GM12891 (cell line): Measurements from ENCODE around the gene ETV7.

Source experiments
- DNase-seq: peaks from one replicate; pipeline ENCODE4 v3.0.0; 2011; ENCODE audit warnings: low spot score; ENCODE audit not compliant: insufficient read length
- FAIRE-seq: peaks from 2 replicates; lab custom pipeline; 2011; peaks lifted over from hg19 to GRCh38; lab: Jason Lieb, UNC
- PAX5 ChIP-seq: IDR thresholded peaks from 2 replicates; pipeline ENCODE4 v1.6.1; 2011; ENCODE audit warnings: low read length, moderate library complexity, mild to moderate bottlenecking; ENCODE audit not compliant: insufficient read depth, severe bottlenecking
- POLR2A ChIP-seq: IDR thresholded peaks from 2 replicates; pipeline ENCODE4 v1.6.1; 2011; ENCODE audit warnings: low read depth, low read length, control low read depth
- POLR2AphosphoS5 ChIP-seq: IDR thresholded peaks from 2 replicates; pipeline ENCODE4 v1.6.1; 2011; ENCODE audit warnings: low read depth, low read length, control low read depth
- POU2F2 ChIP-seq: IDR thresholded peaks from 2 replicates; pipeline ENCODE4 v1.6.1; 2011; ENCODE audit warnings: low read depth, mild to moderate bottlenecking, control low read depth, low read length, moderate library complexity
- SPI1 ChIP-seq: IDR thresholded peaks from 2 replicates; pipeline ENCODE4 v1.6.1; 2011; ENCODE audit warnings: low read depth, low read length, control low read depth
- TAF1 ChIP-seq: IDR thresholded peaks from 2 replicates; pipeline ENCODE4 v1.6.1; 2011; ENCODE audit warnings: low read depth, low read length, control low read depth

ETV7 gene

GRCh38 chr6:36386495-36387439, 702 bp downstream of the ETV7 start:
- no peak for TF ChIP-seq PAX5
- no peak for TF ChIP-seq POLR2AphosphoS5
- 0 out of 2 replicates have a peak, but pooled peaks have one; percentile 26 for TF ChIP-seq SPI1
- TF ChIP-seq POLR2A: no peak
- no peak for TF ChIP-seq POU2F2
- FAIRE-seq (peak; percentile 67), DNase-seq (no peak)

GRCh38 chr6:36384095-36384494, 3.4 kb downstream of the ETV7 start:
- DNase-seq: no peak
- FAIRE-seq: no peak
- TF ChIP-seq TAF1: no peak

- no peak for FAIRE-seq
- DNase-seq: no peak
- TF ChIP-seq POLR2AphosphoS5 (no peak), POLR2A (no peak), SPI1 (no peak)
Observed at GRCh38 chr6:36383606-36384005, 3.9 kb downstream of the ETV7 start.

DNA sequence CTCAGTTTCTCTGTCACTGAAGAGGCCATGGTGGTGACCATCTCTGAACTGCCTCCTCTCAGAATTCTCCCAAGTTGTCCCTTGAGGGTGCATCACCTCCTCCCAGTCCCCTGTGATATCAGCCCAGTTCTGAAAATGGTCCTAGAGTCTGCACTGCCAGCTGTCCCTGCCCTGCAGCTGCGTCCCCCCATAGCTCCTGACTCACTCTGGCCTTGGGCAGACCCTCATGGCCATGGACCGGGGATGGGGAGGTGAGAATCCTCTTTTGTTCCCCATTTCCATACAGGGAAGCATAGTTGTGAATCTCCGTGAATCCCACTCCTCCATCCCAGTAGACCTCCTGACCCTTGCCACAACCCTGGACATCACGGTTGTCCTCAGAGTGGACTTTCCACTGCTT, 4.5 kb downstream of the ETV7 start:
- DNase-seq (no peak), FAIRE-seq (no peak)
- no peak for TF ChIP-seq SPI1
- no peak for TF ChIP-seq TAF1
- TF ChIP-seq POU2F2: no peak
- TF ChIP-seq POLR2A: no peak

GRCh38 chr6:36381502-36382389, 5.7 kb downstream of the ETV7 start:
- no peak for DNase-seq
- TF ChIP-seq SPI1 (peak; percentile 56), POLR2AphosphoS5 (no peak)
- peak; percentile 84 for FAIRE-seq

- FAIRE-seq (no peak), DNase-seq (no peak)
- TF ChIP-seq POU2F2 (no peak), POLR2A (no peak)
Observed at GRCh38 chr6:36380166-36380565, 7.3 kb downstream of the ETV7 start.

DNA sequence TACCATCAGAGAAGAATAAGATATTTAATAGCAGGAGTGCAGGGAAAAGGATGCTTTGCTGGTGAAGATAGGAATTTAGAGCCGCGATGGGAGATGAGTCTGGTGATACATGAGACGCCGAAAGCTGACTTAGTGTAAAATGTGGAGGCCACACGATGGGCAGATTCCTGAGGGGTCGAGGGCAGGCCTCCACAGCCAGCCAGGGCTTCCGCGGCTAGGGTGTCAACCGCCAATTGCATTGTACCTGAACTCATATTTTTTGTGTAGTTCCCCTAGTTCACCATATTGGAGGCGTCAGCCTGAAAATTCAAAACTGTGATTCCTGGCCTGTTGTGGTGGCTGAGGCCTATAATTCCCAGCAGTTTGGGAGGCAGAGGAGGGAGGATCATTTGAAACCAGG, 8.5 kb downstream of the ETV7 start:
- DNase-seq (no peak), FAIRE-seq (no peak)
- TF ChIP-seq POLR2A (no peak), SPI1 (no peak), POLR2AphosphoS5 (no peak), POU2F2 (no peak), PAX5 (no peak), TAF1 (no peak)

DNA sequence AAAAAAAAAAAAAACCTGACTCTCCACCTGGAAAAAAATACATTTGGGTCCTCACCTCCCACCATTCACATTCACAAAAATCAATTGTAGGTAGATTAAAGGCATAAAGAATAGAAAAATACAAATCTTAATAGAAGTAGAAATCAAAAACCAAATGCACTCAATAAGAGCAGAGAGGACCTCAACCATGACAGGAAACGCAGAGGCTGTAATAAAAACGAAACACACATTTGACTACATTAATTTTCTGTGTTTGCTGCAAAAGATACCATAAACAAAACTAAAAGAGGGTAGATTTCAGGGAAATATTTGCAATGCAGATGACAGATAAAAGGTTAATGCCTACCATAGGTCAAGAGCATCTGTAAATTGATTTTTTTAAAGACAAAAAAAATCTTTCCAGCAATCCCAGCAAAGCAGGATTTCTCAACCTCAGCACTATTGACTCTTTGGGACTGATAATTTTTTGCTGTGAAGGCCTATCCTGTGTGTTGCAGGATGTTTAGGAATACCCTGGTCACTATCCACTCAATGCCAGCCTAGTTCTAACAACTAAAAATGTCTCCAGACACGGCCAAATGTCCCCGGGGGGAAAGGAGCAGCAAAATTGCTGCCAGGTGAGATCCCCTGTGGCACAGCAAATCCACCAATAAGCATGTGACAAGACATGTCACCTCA, 9.1 kb downstream of the ETV7 start:
- no peak for TF ChIP-seq POU2F2
- no peak for TF ChIP-seq PAX5
- no peak for TF ChIP-seq POLR2A
- no peak for TF ChIP-seq POLR2AphosphoS5
- TF ChIP-seq TAF1: no peak
- TF ChIP-seq SPI1: no peak
- no peak for DNase-seq
- FAIRE-seq: no peak

DNA sequence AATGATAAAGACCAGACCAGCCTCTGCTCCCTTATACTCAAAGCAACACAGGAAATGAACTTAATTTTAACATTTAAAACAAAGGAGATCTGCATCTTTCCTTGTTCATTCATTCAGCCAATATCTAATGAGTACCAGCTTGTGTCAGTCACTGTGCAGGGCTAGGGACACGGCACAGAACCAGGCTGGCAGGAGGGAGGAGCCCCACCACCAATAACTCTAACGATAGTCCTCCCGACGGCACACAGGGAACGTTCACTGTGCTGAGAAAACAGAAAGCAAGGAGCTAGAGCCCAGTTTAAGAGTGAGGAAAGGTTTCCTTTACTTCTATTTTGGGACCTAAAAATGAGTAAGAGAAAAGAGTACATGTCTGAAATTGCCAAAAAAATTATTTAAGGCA, 9.9 kb downstream of the ETV7 start:
- TF ChIP-seq SPI1: no peak
- no peak for TF ChIP-seq TAF1
- TF ChIP-seq PAX5: no peak
- TF ChIP-seq POU2F2: no peak
- TF ChIP-seq POLR2A: no peak
- no peak for TF ChIP-seq POLR2AphosphoS5
- DNase-seq (no peak), FAIRE-seq (no peak)

GRCh38 chr6:36376742-36377141, 10.7 kb downstream of the ETV7 start:
- TF ChIP-seq POU2F2: no peak
- TF ChIP-seq SPI1: no peak
- no peak for TF ChIP-seq PAX5
- TF ChIP-seq POLR2A: no peak
- no peak for TF ChIP-seq TAF1
- no peak for TF ChIP-seq POLR2AphosphoS5
- FAIRE-seq (no peak), DNase-seq (no peak)
